H7 (cell line): ENCODE results near the gene TRMU. TPM values are rescaled to one million over a fixed set of nuclear protein-coding genes. Genes with fewer than 3 reads are reported as not detected.
"Not testable (repeated sequence)": the region's sequence is repeated elsewhere in the genome, so short reads cannot be mapped to it uniquely, and the experiment has no call there.

ENCODE experiments used
- DNase-seq: peaks from one replicate; pipeline ENCODE4 v3.0.0; 2012
- H3K27me3 ChIP-seq: 2 replicates; pipeline ENCODE4 v1.6.0; 2011; ENCODE audit warnings: mild to moderate bottlenecking, low read length; ENCODE audit not compliant: control insufficient read depth, insufficient read depth
- H3K36me3 ChIP-seq: replicated peaks from 2 replicates; pipeline ENCODE4 v1.5.1; 2011; ENCODE audit warnings: low read length; ENCODE audit not compliant: control insufficient read depth, insufficient read depth
- H3K4me3 ChIP-seq: 2 replicates; pipeline ENCODE4 v1.5.1; 2011; ENCODE audit warnings: low read depth, mild to moderate bottlenecking, control low read depth, low read length, moderate library complexity; ENCODE audit not compliant: insufficient read depth
- total RNA-seq: library from RNA; depleted of rRNA; stranded (reverse); fragments of >200 nt; shearing (Covaris generic); gene quantifications from 2 replicates; pipeline ENCODE4 v1.2.3, GENCODE V29; 2014; rRNA removed

Gene TRMU
- total RNA-seq, 1 experiment from 2014 or later: 72.9 TPM

- no peak for DNase-seq
- H3K27me3 ChIP-seq: no peaks in the 10 kb centered on the region
- no peak overlapping the region for H3K4me3 ChIP-seq
- no peaks in the 10 kb centered on the region for H3K36me3 ChIP-seq
Observed at GRCh38 chr22:46399251-46400024, 63.9 kb downstream of the TRMU start.

- Histone ChIP-seq H3K4me3 (no peak overlapping the region), H3K36me3 (no peaks in the 10 kb centered on the region), H3K27me3 (no peaks in the 10 kb centered on the region)
- no peak for DNase-seq
Observed at GRCh38 chr22:46401370-46401769, 65.9 kb downstream of the TRMU start.

GRCh38 chr22:46402505-46402904 lies 67.0 kb downstream of the TRMU start:
- H3K27me3 ChIP-seq: no peaks in the 10 kb centered on the region
- H3K4me3 ChIP-seq: no peak overlapping the region
- H3K36me3 ChIP-seq: no peaks in the 10 kb centered on the region
- DNase-seq: no peak

GRCh38 chr22:46403880-46404279 lies 68.4 kb downstream of the TRMU start:
- H3K4me3 ChIP-seq, H3K27me3 ChIP-seq, DNase-seq, H3K36me3 ChIP-seq: not testable (repeated sequence)

- DNase-seq: no peak
- Histone ChIP-seq H3K36me3 (no peaks in the 10 kb centered on the region), H3K4me3 (no peak overlapping the region), H3K27me3 (no peaks in the 10 kb centered on the region)
Observed at GRCh38 chr22:46405901-46406300, 70.4 kb downstream of the TRMU start.

- no peak for DNase-seq
- Histone ChIP-seq H3K36me3 (no peaks in the 10 kb centered on the region), H3K27me3 (no peaks in the 10 kb centered on the region), H3K4me3 (no peak overlapping the region)
Observed at GRCh38 chr22:46406349-46406748, 70.8 kb downstream of the TRMU start.

GRCh38 chr22:46406791-46407190 lies 71.3 kb downstream of the TRMU start:
- Histone ChIP-seq H3K4me3 (no peak overlapping the region), H3K27me3 (no peaks in the 10 kb centered on the region), H3K36me3 (no peaks in the 10 kb centered on the region)
- no peak for DNase-seq

Other genes with a start within 250 kb of the TRMU start
- gene PPARA, start 185.2 kb upstream of the TRMU start, total RNA-seq: 1.2 and 7.8 TPM in 2 replicates
- 24.5 and 29.3 TPM in 2 replicates for gene CDPF1, start 85.4 kb upstream of the TRMU start, total RNA-seq
- 0.07 TPM in 1 of 2 replicates, not detected in the other for gene PKDREJ, start 72.4 kb upstream of the TRMU start, total RNA-seq
- 21.8 and 24.0 TPM in 2 replicates for gene TTC38, start 67.7 kb upstream of the TRMU start, total RNA-seq
- 38.8 and 42.9 TPM in 2 replicates for gene GTSE1, start 38.8 kb upstream of the TRMU start, total RNA-seq
- gene CELSR1, start 201.9 kb downstream of the TRMU start, total RNA-seq: 5.3 and 7.8 TPM in 2 replicates